Measurements from ENCODE around the gene TSBP1. TPM values are rescaled to one million over a fixed set of nuclear protein-coding genes. Genes with fewer than 3 reads are reported as not detected.

TSBP1 gene
- not detected in 2 replicates for total RNA-seq (2014; rRNA removed; shearing (Covaris generic))
- total RNA-seq (2022): not detected in 2 replicates
- Bru-seq, nascent RNA: not detected
- not detected for BruChase-seq, experiment 1, labeled RNA remaining after a 6-hour chase
- not detected for BruChase-seq, experiment 2, labeled RNA remaining after a 2-hour chase
- long read RNA-seq: 0 reads

GRCh38 chr6:32371803-32372202 lies at the start of gene TSBP1:
TSBP1 (minus strand) TSS chr6:32371903; CDS start chr6:32371706, 197 bp downstream.
- intact Hi-C loops (cut with micrococcal nuclease; ENCODE audit: unreplicated experiment): no loop called here
- Histone ChIP-seq H3K27ac (ENCODE audit: low read depth, low read length, poor library complexity, severe bottlenecking) (no peak within 1 kb of the TSS), H4K20me1 (ENCODE audit: insufficient read depth, low read length) (no peaks in the 10 kb centered on the region), H3K79me2 (ENCODE audit: insufficient read depth, low read depth, low read length) (no peaks in the 10 kb centered on the region), H3K9me3 (ENCODE audit: low read length) (no peaks in the 10 kb centered on the region), H3K4me1 (ENCODE audit: insufficient read depth, low read length, poor library complexity, severe bottlenecking) (peaks cover 8% of the 10 kb centered on the region), H3K4me3 (ENCODE audit: low read depth, low read length, poor library complexity, severe bottlenecking) (no peak within 1 kb of the TSS), H3K9me2 (ENCODE audit: insufficient read depth, low read length) (no peaks in the 10 kb centered on the region), H2AFZ (ENCODE audit: low read length) (peak within 1 kb of the TSS; percentile 56; the same call in 1 of the 2 replicates), H3K4me2 (ENCODE audit: low read length) (no peak within 1 kb of the TSS), H3K36me3 (ENCODE audit: insufficient read depth, low read length) (no peaks in the 10 kb centered on the region)
- TF ChIP-seq CTCF (conservative IDR thresholded peaks at IDR 0.05; ENCODE audit: low read length): no peak
- no peak for TF ChIP-seq EZH2phosphoT487 (IDR thresholded peaks at IDR 0.05; ENCODE audit: borderline replicate concordance, low read depth, low read length)
- POLR2A ChIA-PET: no interaction called here
- no TSS peak for BruUV-seq (replicated peaks)
- CTCF ChIA-PET (ENCODE audit: unreplicated experiment): no interaction called here
- no peak for DNase-seq (ENCODE audit: low spot score)

- CTCF ChIA-PET (ENCODE audit: unreplicated experiment): no interaction called here
- POLR2A ChIA-PET: no interaction called here
- no peaks in the 10 kb centered on the region for H3K9me3 ChIP-seq (ENCODE audit: low read length)
- no peaks in the 10 kb centered on the region for H3K36me3 ChIP-seq (ENCODE audit: insufficient read depth, low read length)
- H4K20me1 ChIP-seq (ENCODE audit: insufficient read depth, low read length): no peaks in the 10 kb centered on the region
- no peak overlapping the region for H3K27ac ChIP-seq (ENCODE audit: low read depth, low read length, poor library complexity, severe bottlenecking)
- H2AFZ ChIP-seq (ENCODE audit: low read length): peak overlapping the region; percentile 70
- no peak overlapping the region for H3K4me3 ChIP-seq (ENCODE audit: low read depth, low read length, poor library complexity, severe bottlenecking)
- H3K9me2 ChIP-seq (ENCODE audit: insufficient read depth, low read length): no peaks in the 10 kb centered on the region
- no peak for DNase-seq (ENCODE audit: low spot score)
- intact Hi-C loops (cut with micrococcal nuclease; ENCODE audit: unreplicated experiment): loop anchor here (5.0 kb wide), 1 partner anchor 451 kb away; no protein-coding TSS in a partner anchor
- BruUV-seq (replicated peaks): no TSS peak
- H3K79me2 ChIP-seq (ENCODE audit: insufficient read depth, low read depth, low read length): no peaks in the 10 kb centered on the region
- H3K4me2 ChIP-seq (ENCODE audit: low read length): peak overlapping the region; percentile 57
- H3K4me1 ChIP-seq (ENCODE audit: insufficient read depth, low read length, poor library complexity, severe bottlenecking): peaks cover 9% of the 10 kb centered on the region
- TF ChIP-seq EZH2phosphoT487 (IDR thresholded peaks at IDR 0.05; ENCODE audit: borderline replicate concordance, low read depth, low read length) (no peak), CTCF (conservative IDR thresholded peaks at IDR 0.05; ENCODE audit: low read length) (no peak)
These were observed 44.3 kb upstream of the TSBP1 start for GRCh38 chr6:32416036-32416435.

GRCh38 chr6:32415521-32416019 lies 43.9 kb upstream of the TSBP1 start:
- BruUV-seq (replicated peaks): no TSS peak
- peak; percentile 84 for DNase-seq (ENCODE audit: low spot score)
- Histone ChIP-seq H3K4me3 (ENCODE audit: low read depth, low read length, poor library complexity, severe bottlenecking) (no peak overlapping the region), H3K27ac (ENCODE audit: low read depth, low read length, poor library complexity, severe bottlenecking) (no peak overlapping the region), H3K36me3 (ENCODE audit: insufficient read depth, low read length) (no peaks in the 10 kb centered on the region), H3K9me2 (ENCODE audit: insufficient read depth, low read length) (no peaks in the 10 kb centered on the region), H3K4me1 (ENCODE audit: insufficient read depth, low read length, poor library complexity, severe bottlenecking) (peaks cover 9% of the 10 kb centered on the region), H2AFZ (ENCODE audit: low read length) (peak overlapping the region; percentile 70), H3K9me3 (ENCODE audit: low read length) (no peaks in the 10 kb centered on the region), H4K20me1 (ENCODE audit: insufficient read depth, low read length) (no peaks in the 10 kb centered on the region), H3K4me2 (ENCODE audit: low read length) (peak overlapping the region; percentile 57), H3K79me2 (ENCODE audit: insufficient read depth, low read depth, low read length) (no peaks in the 10 kb centered on the region)
- POLR2A ChIA-PET: no interaction called here
- TF ChIP-seq CTCF (conservative IDR thresholded peaks at IDR 0.05; ENCODE audit: low read length) (peak; percentile 100), EZH2phosphoT487 (IDR thresholded peaks at IDR 0.05; ENCODE audit: borderline replicate concordance, low read depth, low read length) (no peak)
- CTCF ChIA-PET (ENCODE audit: unreplicated experiment): no interaction called here
- intact Hi-C loops (cut with micrococcal nuclease; ENCODE audit: unreplicated experiment): loop anchor here (1.0 to 5.0 kb wide), 3 partner anchors 371 to 452 kb away; no protein-coding TSS in a partner anchor
